Prostate gland (tissue), 2 donors: ENCODE results near the gene JSRP1.

Experiments used
- POLR2A ChIP-seq: fragments of 450-650 bp; IDR thresholded peaks from one replicate; pipeline ENCODE4 v1.6.1; 2016; ENCODE audit warnings: antibody characterized with exemption, mild to moderate bottlenecking
- TF ChIP-seq, protein P1 (sequence below), 4 experiments: fragments of 200-600 bp in 2 of 4; fragments of 450-650 bp in 2 of 4; sonication (generic) in 2 of 4; IDR thresholded peaks; 1 replicate in 3 of 4; 2 replicates in 1 of 4; pipeline ENCODE4 v1.5.1; 2016 to 2019; ENCODE audit warnings: antibody characterized with exemption in 4 of 4, mild to moderate bottlenecking in 2 of 4, moderate library complexity in 2 of 4

DNA sequence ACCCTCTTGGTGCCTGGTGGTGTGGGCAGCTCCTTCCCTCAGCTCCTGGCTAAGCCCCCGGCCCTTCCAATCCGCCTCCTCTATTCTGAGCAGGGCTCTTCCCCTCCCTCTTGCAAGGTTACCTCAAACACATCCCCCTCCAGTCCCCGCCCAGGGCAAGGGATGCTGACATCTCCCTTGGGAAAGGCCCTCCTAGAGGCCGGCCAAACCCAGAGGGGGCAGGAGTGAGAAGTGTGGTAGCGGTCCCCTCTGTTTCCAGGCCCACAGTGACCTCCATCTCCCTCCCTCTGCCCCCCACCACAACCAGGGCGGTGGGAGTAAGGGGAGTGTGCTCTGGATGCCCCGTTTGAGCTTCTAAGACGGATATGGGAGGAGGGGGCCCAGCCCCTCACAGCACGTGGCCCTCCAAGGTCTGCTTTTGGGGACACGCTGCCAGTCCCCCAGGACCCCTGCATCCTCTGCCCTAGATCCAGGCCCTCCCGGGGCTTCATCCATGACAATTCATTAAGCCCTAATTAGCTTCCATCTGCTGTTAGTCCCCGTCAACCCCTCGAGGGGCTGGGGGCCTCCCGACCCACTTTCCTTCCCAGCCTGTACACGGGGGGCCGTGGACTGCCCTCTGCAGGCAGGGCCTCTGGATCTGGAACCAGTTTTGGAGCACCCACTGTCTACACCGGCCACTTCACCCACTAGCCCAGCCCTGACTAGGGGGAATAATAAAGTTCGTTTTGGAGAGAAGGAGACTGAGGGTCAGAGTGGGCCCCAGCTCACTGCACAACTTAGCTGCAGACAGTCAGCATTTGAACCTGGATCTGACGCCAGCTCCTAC, 49.4 kb upstream of the JSRP1 start:
- TF ChIP-seq, protein P1, sequence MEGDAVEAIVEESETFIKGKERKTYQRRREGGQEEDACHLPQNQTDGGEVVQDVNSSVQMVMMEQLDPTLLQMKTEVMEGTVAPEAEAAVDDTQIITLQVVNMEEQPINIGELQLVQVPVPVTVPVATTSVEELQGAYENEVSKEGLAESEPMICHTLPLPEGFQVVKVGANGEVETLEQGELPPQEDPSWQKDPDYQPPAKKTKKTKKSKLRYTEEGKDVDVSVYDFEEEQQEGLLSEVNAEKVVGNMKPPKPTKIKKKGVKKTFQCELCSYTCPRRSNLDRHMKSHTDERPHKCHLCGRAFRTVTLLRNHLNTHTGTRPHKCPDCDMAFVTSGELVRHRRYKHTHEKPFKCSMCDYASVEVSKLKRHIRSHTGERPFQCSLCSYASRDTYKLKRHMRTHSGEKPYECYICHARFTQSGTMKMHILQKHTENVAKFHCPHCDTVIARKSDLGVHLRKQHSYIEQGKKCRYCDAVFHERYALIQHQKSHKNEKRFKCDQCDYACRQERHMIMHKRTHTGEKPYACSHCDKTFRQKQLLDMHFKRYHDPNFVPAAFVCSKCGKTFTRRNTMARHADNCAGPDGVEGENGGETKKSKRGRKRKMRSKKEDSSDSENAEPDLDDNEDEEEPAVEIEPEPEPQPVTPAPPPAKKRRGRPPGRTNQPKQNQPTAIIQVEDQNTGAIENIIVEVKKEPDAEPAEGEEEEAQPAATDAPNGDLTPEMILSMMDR (IDR thresholded peaks at IDR 0.05) = no peak
- no peak for TF ChIP-seq POLR2A
